Measurements from ENCODE around the gene BCL11A. TPM values are rescaled to one million over a fixed set of nuclear protein-coding genes. Genes with fewer than 3 reads are reported as not detected.
A peak's percentile ranks its signal among the peaks of the same experiment; 100 is the strongest.

BCL11A gene
- total and polyA plus RNA-seq, 4 donors, result 0.08 to 8.5 (median 0.47) TPM

DNA sequence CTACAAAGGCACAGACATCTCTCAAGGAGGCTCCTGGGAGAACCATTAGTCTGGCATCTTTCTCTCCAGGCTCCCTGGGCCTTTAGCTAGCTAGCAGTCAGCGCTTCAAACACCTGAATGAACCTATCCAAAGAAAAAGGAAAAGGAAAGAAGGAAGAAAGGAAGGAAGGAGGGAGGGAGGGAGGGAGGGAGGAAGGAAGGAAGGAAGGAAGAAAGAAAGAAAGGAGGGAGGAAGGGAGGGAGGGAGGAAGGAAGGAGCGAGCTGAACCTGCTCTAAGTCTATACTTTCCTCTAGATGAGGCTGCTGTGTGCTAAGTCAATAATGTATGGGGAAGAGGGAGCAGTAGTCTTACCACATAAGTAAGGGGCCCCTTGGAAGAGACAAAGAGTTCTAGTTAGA is 5.1 kb upstream of the BCL11A start:
- 66% methylated on average over 2 of the region's 2 CpGs for WGBS
- Histone ChIP-seq H3K9me3 (ENCODE audit: control insufficient read depth in 4 of 4, low read length in 3 of 4) (no peaks in the 10 kb centered on the region), H3K4me1 (ENCODE audit: control insufficient read depth in 4 of 4, insufficient read depth in 4 of 4, low read length in 3 of 4) (peaks cover 15 to 32% (median 26%) of the 10 kb centered on the region in 4 donors), H3K27ac (ENCODE audit: low read depth in 1 of 2, low read length in 2 of 2) (no peak overlapping the region), H3K36me3 (ENCODE audit: control insufficient read depth in 4 of 4, insufficient read depth in 3 of 4, low read depth in 1 of 4, low read length in 3 of 4) (no peaks in the 10 kb centered on the region), H3K4me3 (ENCODE audit: low read depth in 1 of 3, low read length in 3 of 3) (no peak overlapping the region), H3K27me3 (ENCODE audit: control insufficient read depth in 4 of 4, insufficient read depth in 4 of 4, low read length in 3 of 4) (peaks cover 0 to 4% (median 1%) of the 10 kb centered on the region in 4 donors), H3K9ac (ENCODE audit: low read depth in 1 of 2, low read length in 2 of 2) (no peak overlapping the region)
- no peak for DNase-seq (ENCODE audit: low spot score)
- TF ChIP-seq EGR1 (IDR thresholded peaks at IDR 0.05; ENCODE audit: low read depth in 2 of 2), result no peak
- no peak for TF ChIP-seq ATF3 (IDR thresholded peaks at IDR 0.05)
- TF ChIP-seq RAD21 (IDR thresholded peaks at IDR 0.05), result no peak
- TF ChIP-seq HNF4A (conservative IDR thresholded peaks at IDR 0.05), result no peak

GRCh38 chr2:60557486-60557864 is 4.0 kb upstream of the BCL11A start:
- Histone ChIP-seq H3K4me3 (ENCODE audit: low read depth in 1 of 3, low read length in 3 of 3) (no peak overlapping the region), H3K27ac (ENCODE audit: low read depth in 1 of 2, low read length in 2 of 2) (no peak overlapping the region), H3K4me1 (ENCODE audit: control insufficient read depth in 4 of 4, insufficient read depth in 4 of 4, low read length in 3 of 4) (peaks cover 20 to 39% (median 34%) of the 10 kb centered on the region in 4 donors), H3K9me3 (ENCODE audit: control insufficient read depth in 4 of 4, low read length in 3 of 4) (no peaks in the 10 kb centered on the region), H3K27me3 (ENCODE audit: control insufficient read depth in 4 of 4, insufficient read depth in 4 of 4, low read length in 3 of 4) (peaks cover 0 to 4% (median 1%) of the 10 kb centered on the region in 4 donors), H3K36me3 (ENCODE audit: control insufficient read depth in 4 of 4, insufficient read depth in 3 of 4, low read depth in 1 of 4, low read length in 3 of 4) (no peaks in the 10 kb centered on the region), H3K9ac (ENCODE audit: low read depth in 1 of 2, low read length in 2 of 2) (no peak overlapping the region)
- DNase-seq (ENCODE audit: low spot score), result no peak
- TF ChIP-seq, protein P1, sequence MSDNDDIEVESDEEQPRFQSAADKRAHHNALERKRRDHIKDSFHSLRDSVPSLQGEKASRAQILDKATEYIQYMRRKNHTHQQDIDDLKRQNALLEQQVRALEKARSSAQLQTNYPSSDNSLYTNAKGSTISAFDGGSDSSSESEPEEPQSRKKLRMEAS (IDR thresholded peaks at IDR 0.05), result no peak
- TF ChIP-seq FOXA2 (IDR thresholded peaks at IDR 0.05) (no peak), SP1 (IDR thresholded peaks at IDR 0.05) (no peak), EGR1 (IDR thresholded peaks at IDR 0.05; ENCODE audit: low read depth in 2 of 2) (no peak), TAF1 (conservative IDR thresholded peaks at IDR 0.05) (no peak), NR2F2 (IDR thresholded peaks at IDR 0.05) (no peak), HNF4A (conservative IDR thresholded peaks at IDR 0.05) (no peak)
- TF ChIP-seq, protein P2, sequence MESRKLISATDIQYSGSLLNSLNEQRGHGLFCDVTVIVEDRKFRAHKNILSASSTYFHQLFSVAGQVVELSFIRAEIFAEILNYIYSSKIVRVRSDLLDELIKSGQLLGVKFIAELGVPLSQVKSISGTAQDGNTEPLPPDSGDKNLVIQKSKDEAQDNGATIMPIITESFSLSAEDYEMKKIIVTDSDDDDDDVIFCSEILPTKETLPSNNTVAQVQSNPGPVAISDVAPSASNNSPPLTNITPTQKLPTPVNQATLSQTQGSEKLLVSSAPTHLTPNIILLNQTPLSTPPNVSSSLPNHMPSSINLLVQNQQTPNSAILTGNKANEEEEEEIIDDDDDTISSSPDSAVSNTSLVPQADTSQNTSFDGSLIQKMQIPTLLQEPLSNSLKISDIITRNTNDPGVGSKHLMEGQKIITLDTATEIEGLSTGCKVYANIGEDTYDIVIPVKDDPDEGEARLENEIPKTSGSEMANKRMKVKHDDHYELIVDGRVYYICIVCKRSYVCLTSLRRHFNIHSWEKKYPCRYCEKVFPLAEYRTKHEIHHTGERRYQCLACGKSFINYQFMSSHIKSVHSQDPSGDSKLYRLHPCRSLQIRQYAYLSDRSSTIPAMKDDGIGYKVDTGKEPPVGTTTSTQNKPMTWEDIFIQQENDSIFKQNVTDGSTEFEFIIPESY (IDR thresholded peaks at IDR 0.05), result no peak
- 11% methylated on average over 12 of the region's 12 CpGs for WGBS

GRCh38 chr2:60556576-60557485 is 3.4 kb upstream of the BCL11A start:
- WGBS, result 1% methylated on average over 31 of the region's 31 CpGs
- Histone ChIP-seq H3K9me3 (ENCODE audit: control insufficient read depth in 4 of 4, low read length in 3 of 4) (no peaks in the 10 kb centered on the region), H3K36me3 (ENCODE audit: control insufficient read depth in 4 of 4, insufficient read depth in 3 of 4, low read depth in 1 of 4, low read length in 3 of 4) (no peaks in the 10 kb centered on the region), H3K4me3 (ENCODE audit: low read depth in 1 of 3, low read length in 3 of 3) (peak overlapping the region in 1 of 3 donors; percentile 30), H3K27me3 (ENCODE audit: control insufficient read depth in 4 of 4, insufficient read depth in 4 of 4, low read length in 3 of 4) (peaks cover 0 to 4% (median 1%) of the 10 kb centered on the region in 4 donors), H3K9ac (ENCODE audit: low read depth in 1 of 2, low read length in 2 of 2) (no peak overlapping the region), H3K27ac (ENCODE audit: low read depth in 1 of 2, low read length in 2 of 2) (no peak overlapping the region), H3K4me1 (ENCODE audit: control insufficient read depth in 4 of 4, insufficient read depth in 4 of 4, low read length in 3 of 4) (peaks cover 24 to 45% (median 37%) of the 10 kb centered on the region in 4 donors)
- peak in 1 of 2 donors; percentile 19 for TF ChIP-seq HNF4A (conservative IDR thresholded peaks at IDR 0.05)
- no peak for TF ChIP-seq EGR1 (IDR thresholded peaks at IDR 0.05; ENCODE audit: low read depth in 2 of 2)
- TF ChIP-seq FOXA1 (IDR thresholded peaks at IDR 0.05), result no peak
- no peak for TF ChIP-seq SP1 (IDR thresholded peaks at IDR 0.05)
- TF ChIP-seq HNF4G (IDR thresholded peaks at IDR 0.05), result no peak
- peak in 1 of 2 donors; percentile 4 for TF ChIP-seq RXRA (IDR thresholded peaks at IDR 0.05)
- DNase-seq (ENCODE audit: low spot score), result no peak

Measured in liver (tissue), 9 donors.